Endothelial cell of umbilical vein (primary cell): Measurements from ENCODE around the gene NXPH1. TPM values are rescaled to one million over a fixed set of nuclear protein-coding genes. Genes with fewer than 3 reads are reported as not detected.

Source experiments
- BruUV-seq: library from RNA; stranded (reverse); fragments of 400-500 nt; replicated peaks from 2 replicates; lab custom pipeline; 2021; lab: Mats Ljungman, UMichigan
- CTCF ChIA-PET: fragments of 300-600, 350-600 bp; sonication (Branson Sonifier 250); formaldehyde crosslinking; loops from one replicate; lab custom pipeline; 2021; ENCODE audit warnings: antibody characterized with exemption, inconsistent platforms; lab: Charles Lee
- POLR2A ChIA-PET: fragments of 300-600, 350-600 bp; sonication (Branson Sonifier 250); formaldehyde crosslinking; loops from one replicate; lab custom pipeline; 2021; ENCODE audit warnings: antibody characterized with exemption, inconsistent platforms; lab: Charles Lee
- DNase-seq: peaks from one replicate; pipeline ENCODE4 v3.0.0-alpha.2; 2011; ENCODE audit warnings: low read depth, low spot score
- FAIRE-seq: peaks from 2 replicates; lab custom pipeline; 2011; peaks lifted over from hg19 to GRCh38; lab: Jason Lieb, UNC
- H2AFZ ChIP-seq: 2 replicates; pipeline ENCODE4 v1.6.0; 2012; ENCODE audit warnings: low read depth, low read length, control low read depth, inconsistent platforms
- H3K27ac ChIP-seq: 2 replicates; pipeline ENCODE4 v1.5.1; 2011; ENCODE audit warnings: low read depth, mild to moderate bottlenecking, control low read depth, low read length, moderate library complexity; ENCODE audit not compliant: insufficient read depth
- H3K27me3 ChIP-seq, 2 experiments: 2 replicates each; pipeline versions ENCODE4 v1.6.0 to v1.6.1; 2011; ENCODE audit warnings: low read length in 2 of 2, mixed read lengths in 1 of 2; ENCODE audit not compliant: control insufficient read depth in 2 of 2, insufficient read depth in 2 of 2
- H3K36me3 ChIP-seq, 2 experiments: 2 replicates in 1 of 2; 3 replicates in 1 of 2; pipeline ENCODE4 v1.5.1; 2011; ENCODE audit warnings: low read length in 2 of 2, mild to moderate bottlenecking in 1 of 2, moderate library complexity in 1 of 2; ENCODE audit not compliant: control insufficient read depth in 2 of 2, insufficient read depth in 2 of 2; ENCODE audit errors: extremely low read depth in 1 of 2
- H3K4me1 ChIP-seq: 3 replicates; pipeline ENCODE4 v1.5.1; 2011; ENCODE audit warnings: mild to moderate bottlenecking, low read length; ENCODE audit not compliant: control insufficient read depth, insufficient read depth; ENCODE audit errors: extremely low read depth
- H3K4me2 ChIP-seq: 2 replicates; pipeline ENCODE4 v1.6.1; 2011; ENCODE audit warnings: low read length, control low read depth, mixed read lengths; ENCODE audit not compliant: insufficient read depth
- H3K4me3 ChIP-seq, 3 experiments: fragments of 200-600 bp in 1 of 3; sonication (generic), shearing (Covaris generic) in 1 of 3; replicated peaks in 1 of 3; 2 replicates each; pipeline ENCODE4 v1.5.1; 2011 to 2016; ENCODE audit warnings: control low read depth in 3 of 3, low read length in 3 of 3, mild to moderate bottlenecking in 2 of 3, inconsistent platforms in 1 of 3, low read depth in 1 of 3, moderate library complexity in 1 of 3; ENCODE audit not compliant: insufficient read depth in 1 of 3
- H3K79me2 ChIP-seq: 2 replicates; pipeline ENCODE4 v1.6.0; 2012; ENCODE audit warnings: low read length, inconsistent platforms; ENCODE audit not compliant: control insufficient read depth, insufficient read depth
- H3K9ac ChIP-seq: replicated peaks from 2 replicates; pipeline ENCODE3; 2011; ENCODE audit warnings: low read length, control low read depth; ENCODE audit not compliant: insufficient read depth; ENCODE audit errors: extremely low read depth
- H3K9me1 ChIP-seq: replicated peaks from 3 replicates; pipeline ENCODE4 v1.6.0; 2011; ENCODE audit warnings: mild to moderate bottlenecking, low read length; ENCODE audit not compliant: control insufficient read depth, insufficient read depth; ENCODE audit errors: extremely low read depth
- H3K9me3 ChIP-seq: replicated peaks from 2 replicates; pipeline ENCODE4 v1.5.1; 2012; ENCODE audit warnings: low read length, inconsistent platforms; ENCODE audit not compliant: control insufficient read depth, insufficient read depth
- H4K20me1 ChIP-seq: replicated peaks from 2 replicates; pipeline ENCODE3; 2011; ENCODE audit warnings: mild to moderate bottlenecking, low read length; ENCODE audit not compliant: control insufficient read depth, insufficient read depth; ENCODE audit errors: extremely low read depth
- EZH2 ChIP-seq: IDR thresholded peaks from 2 replicates; pipeline ENCODE4 v1.6.1; 2012; ENCODE audit warnings: borderline replicate concordance, low read depth, mild to moderate bottlenecking, moderate library complexity, low read length, inconsistent platforms; ENCODE audit not compliant: severe bottlenecking
- FOS ChIP-seq: IDR thresholded peaks from 2 replicates; pipeline ENCODE4 v1.6.1; 2011; ENCODE audit warnings: mild to moderate bottlenecking, low read length, moderate library complexity, borderline replicate concordance; ENCODE audit not compliant: insufficient read depth
- GATA2 ChIP-seq: IDR thresholded peaks from 2 replicates; pipeline ENCODE4 v1.7.0; 2011; ENCODE audit warnings: low read depth, mild to moderate bottlenecking, moderate library complexity, mixed read lengths, low read length; ENCODE audit not compliant: insufficient read length, insufficient read depth
- JUN ChIP-seq: IDR thresholded peaks from 2 replicates; pipeline ENCODE4 v1.6.1; 2011; ENCODE audit warnings: borderline replicate concordance, low read depth; ENCODE audit not compliant: insufficient read length, insufficient read depth
- MAX ChIP-seq: IDR thresholded peaks from 2 replicates; pipeline ENCODE4 v1.6.1; 2011; ENCODE audit not compliant: insufficient read depth, insufficient read length
- MYC ChIP-seq: IDR thresholded peaks from one replicate; pipeline ENCODE4 v1.6.1; 2011; ENCODE audit warnings: mild to moderate bottlenecking, low read depth, low read length
- POLR2A ChIP-seq: IDR thresholded peaks from 2 replicates; pipeline ENCODE4 v1.6.1; 2012; ENCODE audit warnings: low read depth, mild to moderate bottlenecking, control low read depth, low read length
- POLR2AphosphoS5 ChIP-seq: IDR thresholded peaks from 2 replicates; pipeline ENCODE4 v1.6.1; 2012; ENCODE audit warnings: low read depth, mild to moderate bottlenecking, control low read depth, low read length, moderate library complexity; ENCODE audit not compliant: insufficient read depth
- dilution Hi-C: fragments of 300-500 bp; cut with MboI; formaldehyde crosslinking; loops from one replicate; pipeline ENCODE4 v1.15.0; 2019; ENCODE audit warnings: low sequenced_read_pairs; ENCODE audit not compliant: extremely low pct_ligation_motif_present
- intact Hi-C: fragments of 100-400 bp; cut with micrococcal nuclease; formaldehyde crosslinking; loops from one replicate; pipeline ENCODE4 v1.10.0; 2022
- polyA plus RNA-seq, 4 experiments: library from polyadenylated mRNA; depleted of rRNA in 3 of 4; stranded (reverse) in 3 of 4; unstranded in 1 of 4; fragments of >200 nt; gene quantifications; 2 replicates each; pipeline versions ENCODE4 v1.2.1 to v1.2.3, GENCODE V29; 2011 to 2012; ENCODE audit warnings: missing spikeins in 1 of 4
- total RNA-seq: library from RNA; stranded (reverse); gene quantifications from 2 replicates; pipeline ENCODE4 v1.2.3, GENCODE V29; 2021
- TF ChIP-seq, protein P1 (sequence below), 2 donors: IDR thresholded peaks; 1 replicate in 1 of 2; 2 replicates in 1 of 2; pipeline ENCODE4 v1.5.1; 2011; ENCODE audit warnings: low read length in 2 of 2, mild to moderate bottlenecking in 2 of 2, moderate library complexity in 2 of 2, control low read depth in 1 of 2, inconsistent platforms in 1 of 2, low read depth in 1 of 2; ENCODE audit not compliant: insufficient read depth in 1 of 2; ENCODE audit errors: extremely low read depth in 1 of 2

Gene NXPH1
- total and polyA plus RNA-seq, 2 donors (not counting 3 experiments of a cell fraction or from before 2014, with no cell fraction given), result not detected

GRCh38 chr7:8499128-8499527, 65.7 kb downstream of the NXPH1 start:
- Histone ChIP-seq H3K9ac (no peak overlapping the region), H3K4me1 (no peaks in the 10 kb centered on the region), H3K4me2 (no peak overlapping the region), H2AFZ (no peak overlapping the region), H3K27me3 (no peaks in the 10 kb centered on the region), H3K9me3 (peaks cover 6% of the 10 kb centered on the region), H3K79me2 (no peaks in the 10 kb centered on the region), H3K27ac (no peak overlapping the region), H3K36me3 (no peaks in the 10 kb centered on the region), H4K20me1 (no peaks in the 10 kb centered on the region), H3K4me3 (no peak overlapping the region), H3K9me1 (no peaks in the 10 kb centered on the region)
- no TSS peak for BruUV-seq
- DNase-seq (no peak), FAIRE-seq (no peak)
- CTCF ChIA-PET, result no interaction called here
- dilution Hi-C loops, result no loop called here
- POLR2A ChIA-PET, result no interaction called here
- intact Hi-C loops, result no loop called here
- no peak for TF ChIP-seq MYC
- no peak for TF ChIP-seq GATA2
- no peak for TF ChIP-seq MAX
- TF ChIP-seq, protein P1, sequence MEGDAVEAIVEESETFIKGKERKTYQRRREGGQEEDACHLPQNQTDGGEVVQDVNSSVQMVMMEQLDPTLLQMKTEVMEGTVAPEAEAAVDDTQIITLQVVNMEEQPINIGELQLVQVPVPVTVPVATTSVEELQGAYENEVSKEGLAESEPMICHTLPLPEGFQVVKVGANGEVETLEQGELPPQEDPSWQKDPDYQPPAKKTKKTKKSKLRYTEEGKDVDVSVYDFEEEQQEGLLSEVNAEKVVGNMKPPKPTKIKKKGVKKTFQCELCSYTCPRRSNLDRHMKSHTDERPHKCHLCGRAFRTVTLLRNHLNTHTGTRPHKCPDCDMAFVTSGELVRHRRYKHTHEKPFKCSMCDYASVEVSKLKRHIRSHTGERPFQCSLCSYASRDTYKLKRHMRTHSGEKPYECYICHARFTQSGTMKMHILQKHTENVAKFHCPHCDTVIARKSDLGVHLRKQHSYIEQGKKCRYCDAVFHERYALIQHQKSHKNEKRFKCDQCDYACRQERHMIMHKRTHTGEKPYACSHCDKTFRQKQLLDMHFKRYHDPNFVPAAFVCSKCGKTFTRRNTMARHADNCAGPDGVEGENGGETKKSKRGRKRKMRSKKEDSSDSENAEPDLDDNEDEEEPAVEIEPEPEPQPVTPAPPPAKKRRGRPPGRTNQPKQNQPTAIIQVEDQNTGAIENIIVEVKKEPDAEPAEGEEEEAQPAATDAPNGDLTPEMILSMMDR (IDR thresholded peaks at IDR 0.05; ENCODE audit: extremely low read depth in 1 of 2, insufficient read depth in 1 of 2, low read depth in 1 of 2, low read length in 2 of 2), result no peak
- no peak for TF ChIP-seq EZH2
- no peak for TF ChIP-seq JUN
- TF ChIP-seq FOS, result no peak
- no peak for TF ChIP-seq POLR2AphosphoS5
- no peak for TF ChIP-seq POLR2A
